Measurements from ENCODE around the gene HNRNPK.

DNA sequence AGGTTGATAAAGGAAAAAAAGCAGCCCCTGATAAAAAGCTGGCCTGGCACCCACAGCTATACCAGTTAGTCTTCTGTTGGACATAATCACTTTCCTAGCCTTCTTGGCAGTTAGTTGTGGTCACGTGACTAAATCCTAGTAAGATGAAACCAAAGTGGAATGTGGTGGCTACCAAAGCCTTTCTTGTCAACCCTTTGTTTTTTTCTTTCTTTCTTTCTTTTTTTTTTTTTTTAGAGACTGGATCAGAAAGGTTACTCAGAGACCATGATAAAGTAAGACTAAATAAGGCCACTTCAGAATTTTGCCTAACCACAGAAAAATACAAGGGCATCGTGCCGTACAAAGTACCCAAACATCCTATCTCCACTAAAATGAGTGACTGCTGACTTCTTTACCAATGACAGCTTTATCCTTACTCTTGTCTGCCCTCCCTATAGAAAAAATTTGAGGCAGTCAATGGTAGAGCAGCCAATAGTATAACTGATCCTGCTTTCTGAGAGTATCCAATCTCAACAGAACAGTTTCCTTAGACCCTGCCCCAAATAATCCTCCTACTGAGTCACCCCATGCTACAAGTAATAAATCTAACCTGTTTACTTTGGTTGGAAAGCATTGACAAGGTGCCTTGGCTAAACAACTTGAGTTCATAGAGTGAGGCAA is 44.6 kb downstream of the HNRNPK start:
- TF ChIP-seq, protein P1, sequence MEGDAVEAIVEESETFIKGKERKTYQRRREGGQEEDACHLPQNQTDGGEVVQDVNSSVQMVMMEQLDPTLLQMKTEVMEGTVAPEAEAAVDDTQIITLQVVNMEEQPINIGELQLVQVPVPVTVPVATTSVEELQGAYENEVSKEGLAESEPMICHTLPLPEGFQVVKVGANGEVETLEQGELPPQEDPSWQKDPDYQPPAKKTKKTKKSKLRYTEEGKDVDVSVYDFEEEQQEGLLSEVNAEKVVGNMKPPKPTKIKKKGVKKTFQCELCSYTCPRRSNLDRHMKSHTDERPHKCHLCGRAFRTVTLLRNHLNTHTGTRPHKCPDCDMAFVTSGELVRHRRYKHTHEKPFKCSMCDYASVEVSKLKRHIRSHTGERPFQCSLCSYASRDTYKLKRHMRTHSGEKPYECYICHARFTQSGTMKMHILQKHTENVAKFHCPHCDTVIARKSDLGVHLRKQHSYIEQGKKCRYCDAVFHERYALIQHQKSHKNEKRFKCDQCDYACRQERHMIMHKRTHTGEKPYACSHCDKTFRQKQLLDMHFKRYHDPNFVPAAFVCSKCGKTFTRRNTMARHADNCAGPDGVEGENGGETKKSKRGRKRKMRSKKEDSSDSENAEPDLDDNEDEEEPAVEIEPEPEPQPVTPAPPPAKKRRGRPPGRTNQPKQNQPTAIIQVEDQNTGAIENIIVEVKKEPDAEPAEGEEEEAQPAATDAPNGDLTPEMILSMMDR (IDR thresholded peaks at IDR 0.05), result no peak
- no peak for TF ChIP-seq ZFX (IDR thresholded peaks at IDR 0.05; ENCODE audit: borderline replicate concordance)
